WTC11 (cell line): ENCODE data around the gene CRPPA. TPM values are rescaled to one million over a fixed set of nuclear protein-coding genes. Genes with fewer than 3 reads are reported as not detected.
"Not testable (repeated sequence)": the region's sequence is repeated elsewhere in the genome, so short reads cannot be mapped to it uniquely, and the experiment has no call there.

Experiments used
- ATAC-seq: fragments of 200-7000 bp; cut with Tn5 transposase; 2 replicates; pipeline ENCODE4 v1.10.0; 2021; ENCODE audit warnings: mild to moderate bottlenecking, moderate library complexity
- CTCF ChIA-PET: fragments of 300-600 bp; sonication (Branson Sonifier 250); formaldehyde crosslinking; loops from one replicate; lab custom pipeline; 2021; ENCODE audit warnings: antibody characterized with exemption; lab: Charles Lee
- POLR2A ChIA-PET: fragments of 350-600 bp; sonication (Branson Sonifier 250); formaldehyde crosslinking; loops from one replicate; lab custom pipeline; 2021; ENCODE audit warnings: antibody characterized with exemption; lab: Charles Lee
- DNase-seq: peaks from one replicate; pipeline ENCODE4 v3.0.0; 2021; ENCODE audit warnings: low spot score
- H3K27ac Mint-ChIP-seq: 2 replicates; pipeline ENCODE4 v1.8.0; 2021; ENCODE audit warnings: mixed read lengths
- H3K27me3 Mint-ChIP-seq: 2 replicates; pipeline ENCODE4 v1.8.0; 2021; ENCODE audit warnings: low read depth, mild to moderate bottlenecking, moderate library complexity, mixed read lengths
- H3K36me3 Mint-ChIP-seq: 2 replicates; pipeline ENCODE4 v1.8.0; 2021; ENCODE audit warnings: mixed read lengths
- H3K4me1 Mint-ChIP-seq: 2 replicates; pipeline ENCODE4 v1.8.0; 2022; ENCODE audit warnings: mixed read lengths
- H3K4me3 Mint-ChIP-seq: 2 replicates; pipeline ENCODE4 v1.8.0; 2021; ENCODE audit warnings: mild to moderate bottlenecking, moderate library complexity, mixed read lengths
- H3K9me3 Mint-ChIP-seq: 2 replicates; pipeline ENCODE4 v1.8.0; 2021; ENCODE audit warnings: mixed read lengths
- AFF4 ChIP-seq: sonication (generic); formaldehyde crosslinking; IDR thresholded peaks from 2 replicates; pipeline ENCODE4 v1.8.1; 2023; ENCODE audit warnings: mild to moderate bottlenecking, missing genetic modification reagents, borderline replicate concordance
- CBFB ChIP-seq: sonication (generic); formaldehyde crosslinking; IDR thresholded peaks from 2 replicates; pipeline ENCODE4 v1.8.1; 2022; ENCODE audit warnings: mild to moderate bottlenecking, low read depth, missing genetic modification reagents
- ETV6 ChIP-seq: sonication (generic); formaldehyde crosslinking; IDR thresholded peaks from 2 replicates; pipeline ENCODE4 v1.8.1; 2022; ENCODE audit warnings: mild to moderate bottlenecking, missing genetic modification reagents
- KAT7 ChIP-seq: sonication (generic); formaldehyde crosslinking; IDR thresholded peaks from 2 replicates; pipeline ENCODE4 v1.8.1; 2023; ENCODE audit warnings: missing genetic modification reagents, mild to moderate bottlenecking, borderline replicate concordance
- NR3C1 ChIP-seq: sonication (generic); formaldehyde crosslinking; conservative IDR thresholded peaks from 2 replicates; pipeline ENCODE4 v1.8.1; 2023; ENCODE audit warnings: low read depth, mild to moderate bottlenecking, missing genetic modification reagents
- TP53 ChIP-seq: sonication (generic); formaldehyde crosslinking; IDR thresholded peaks from 2 replicates; pipeline ENCODE4 v1.8.1; 2023; ENCODE audit warnings: mild to moderate bottlenecking, missing genetic modification reagents
- ZNF317 ChIP-seq: sonication (generic); formaldehyde crosslinking; IDR thresholded peaks from 2 replicates; pipeline ENCODE4 v1.8.1; 2023; ENCODE audit warnings: low read depth, mild to moderate bottlenecking, moderate library complexity, missing genetic modification reagents, borderline replicate concordance
- ZNF425 ChIP-seq: fragments of 250-450 bp; sonication (Bioruptor Pico); conservative IDR thresholded peaks from 2 replicates; pipeline ENCODE4 v1.9.0; 2021; ENCODE audit warnings: mild to moderate bottlenecking
- total RNA-seq: library from RNA; stranded (reverse); gene quantifications from 3 replicates; pipeline ENCODE4 v1.2.3, GENCODE V29; 2021
- TF ChIP-seq, protein P1 (sequence below): sonication (generic); formaldehyde crosslinking; IDR thresholded peaks from 2 replicates; pipeline ENCODE4 v1.8.0; 2023; ENCODE audit warnings: missing genetic modification reagents, mild to moderate bottlenecking, borderline replicate concordance

CRPPA gene
- total RNA-seq, 1 experiment from 2014 or later, result 0.87 TPM

DNA sequence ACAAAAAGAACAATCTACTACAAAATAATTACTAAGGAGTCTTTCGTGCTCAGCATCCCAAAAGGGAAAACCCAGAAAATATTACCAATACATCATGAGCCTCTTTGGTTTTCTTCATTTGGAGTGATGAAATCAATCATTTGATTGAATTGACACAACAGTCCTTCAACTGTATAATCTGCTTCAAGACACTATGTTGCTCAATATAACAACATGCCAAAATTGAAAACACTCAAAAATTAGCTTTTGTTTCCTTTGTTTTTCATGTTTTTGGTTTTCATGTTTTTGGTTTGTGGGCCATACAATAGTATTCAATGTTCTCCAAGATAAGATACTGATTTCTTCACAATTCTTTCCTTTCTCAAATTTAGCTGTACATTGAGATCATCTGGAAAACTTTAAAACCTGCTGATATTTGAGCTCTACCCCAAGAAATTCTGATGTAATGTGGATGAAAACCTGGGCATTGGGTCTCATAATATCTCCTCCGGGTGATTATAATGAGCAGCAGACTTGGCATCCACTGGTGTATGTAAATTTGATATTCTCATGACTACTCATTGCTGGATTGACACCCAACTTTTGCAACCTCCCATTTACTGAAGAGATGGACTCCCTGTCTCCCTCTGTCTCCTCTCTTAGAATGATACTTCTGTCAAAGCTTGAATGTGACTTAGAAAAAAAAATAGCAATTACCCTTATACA, 39.6 kb upstream of the CRPPA start:
- H3K4me1 Mint-ChIP-seq, result peaks cover 33% of the 10 kb centered on the region
- DNase-seq, result no peak
- H3K27me3 Mint-ChIP-seq, result no peaks in the 10 kb centered on the region
- no peak for TF ChIP-seq KAT7 (CRISPR knock-in tag)
- TF ChIP-seq, protein P1, sequence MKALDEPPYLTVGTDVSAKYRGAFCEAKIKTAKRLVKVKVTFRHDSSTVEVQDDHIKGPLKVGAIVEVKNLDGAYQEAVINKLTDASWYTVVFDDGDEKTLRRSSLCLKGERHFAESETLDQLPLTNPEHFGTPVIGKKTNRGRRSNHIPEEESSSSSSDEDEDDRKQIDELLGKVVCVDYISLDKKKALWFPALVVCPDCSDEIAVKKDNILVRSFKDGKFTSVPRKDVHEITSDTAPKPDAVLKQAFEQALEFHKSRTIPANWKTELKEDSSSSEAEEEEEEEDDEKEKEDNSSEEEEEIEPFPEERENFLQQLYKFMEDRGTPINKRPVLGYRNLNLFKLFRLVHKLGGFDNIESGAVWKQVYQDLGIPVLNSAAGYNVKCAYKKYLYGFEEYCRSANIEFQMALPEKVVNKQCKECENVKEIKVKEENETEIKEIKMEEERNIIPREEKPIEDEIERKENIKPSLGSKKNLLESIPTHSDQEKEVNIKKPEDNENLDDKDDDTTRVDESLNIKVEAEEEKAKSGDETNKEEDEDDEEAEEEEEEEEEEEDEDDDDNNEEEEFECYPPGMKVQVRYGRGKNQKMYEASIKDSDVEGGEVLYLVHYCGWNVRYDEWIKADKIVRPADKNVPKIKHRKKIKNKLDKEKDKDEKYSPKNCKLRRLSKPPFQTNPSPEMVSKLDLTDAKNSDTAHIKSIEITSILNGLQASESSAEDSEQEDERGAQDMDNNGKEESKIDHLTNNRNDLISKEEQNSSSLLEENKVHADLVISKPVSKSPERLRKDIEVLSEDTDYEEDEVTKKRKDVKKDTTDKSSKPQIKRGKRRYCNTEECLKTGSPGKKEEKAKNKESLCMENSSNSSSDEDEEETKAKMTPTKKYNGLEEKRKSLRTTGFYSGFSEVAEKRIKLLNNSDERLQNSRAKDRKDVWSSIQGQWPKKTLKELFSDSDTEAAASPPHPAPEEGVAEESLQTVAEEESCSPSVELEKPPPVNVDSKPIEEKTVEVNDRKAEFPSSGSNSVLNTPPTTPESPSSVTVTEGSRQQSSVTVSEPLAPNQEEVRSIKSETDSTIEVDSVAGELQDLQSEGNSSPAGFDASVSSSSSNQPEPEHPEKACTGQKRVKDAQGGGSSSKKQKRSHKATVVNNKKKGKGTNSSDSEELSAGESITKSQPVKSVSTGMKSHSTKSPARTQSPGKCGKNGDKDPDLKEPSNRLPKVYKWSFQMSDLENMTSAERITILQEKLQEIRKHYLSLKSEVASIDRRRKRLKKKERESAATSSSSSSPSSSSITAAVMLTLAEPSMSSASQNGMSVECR (CRISPR knock-in tag), result no peak
- no peak for TF ChIP-seq CBFB (CRISPR knock-in tag)
- no peak for TF ChIP-seq ZNF425 (CRISPR knock-in tag)
- TF ChIP-seq AFF4 (CRISPR knock-in tag), result no peak
- TF ChIP-seq, all 79 proteins: peak for 0
- Mint-ChIP-seq H3K27ac (no peak overlapping the region), H3K36me3 (no peaks in the 10 kb centered on the region), H3K4me3 (no peak overlapping the region), H3K9me3 (peaks cover 4% of the 10 kb centered on the region; the same call in 1 of the 2 replicates)
- CTCF ChIA-PET, result no interaction called here
- no peak for ATAC-seq
- POLR2A ChIA-PET, result no interaction called here

GRCh38 chr7:16456303-16456702, 35.0 kb upstream of the CRPPA start:
- POLR2A ChIA-PET, H3K27ac Mint-ChIP-seq, DNase-seq, H3K36me3 Mint-ChIP-seq, H3K9me3 Mint-ChIP-seq, H3K4me1 Mint-ChIP-seq, CTCF ChIA-PET, H3K27me3 Mint-ChIP-seq, ATAC-seq, H3K4me3 Mint-ChIP-seq: not testable (repeated sequence)

DNA sequence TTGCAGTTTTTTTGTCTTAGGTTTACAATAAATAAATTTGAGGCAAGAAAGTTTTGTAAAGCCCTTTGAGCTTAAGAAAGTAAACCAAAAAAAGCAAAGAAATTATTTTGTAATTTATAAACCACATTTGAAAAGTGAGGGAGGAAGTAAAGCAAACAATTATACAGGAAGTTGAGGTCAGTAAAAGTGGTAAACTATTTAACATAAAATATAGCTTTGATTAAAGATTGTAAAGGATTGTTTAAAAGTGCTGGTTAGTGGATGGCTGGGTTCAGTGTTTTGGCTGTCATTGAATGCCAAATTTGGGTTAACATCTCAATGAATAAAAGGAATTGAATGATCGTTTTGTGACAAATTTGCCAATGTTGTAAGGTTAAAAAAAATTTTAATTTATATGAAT, 34.3 kb upstream of the CRPPA start:
- CTCF ChIA-PET, result interaction anchor here (1.3 kb wide), 1 partner anchor 109 kb away, joined by 3 read pairs; no protein-coding TSS in a partner anchor
- Mint-ChIP-seq H3K27ac (no peak overlapping the region), H3K27me3 (no peaks in the 10 kb centered on the region), H3K4me1 (no peaks in the 10 kb centered on the region), H3K4me3 (no peak overlapping the region), H3K36me3 (no peaks in the 10 kb centered on the region), H3K9me3 (peaks cover 4% of the 10 kb centered on the region; the same call in 1 of the 2 replicates)
- DNase-seq (no peak), ATAC-seq (no peak)
- POLR2A ChIA-PET, result no interaction called here
- TF ChIP-seq NR3C1 (CRISPR knock-in tag) (no peak), ETV6 (no peak), AFF4 (CRISPR knock-in tag) (no peak), TP53 (CRISPR knock-in tag) (no peak), ZNF317 (CRISPR knock-in tag) (no peak)
- TF ChIP-seq, protein P1 (CRISPR knock-in tag), result no peak
